GM12878 (cell line): ENCODE measurements around the gene ACTL6B. TPM values are rescaled to one million over a fixed set of nuclear protein-coding genes. Genes with fewer than 3 reads are reported as not detected.

Experiments used
- BCL3 ChIP-seq: IDR thresholded peaks from 2 replicates; pipeline ENCODE4 v1.6.1; 2011; ENCODE audit warnings: borderline replicate concordance, low read depth, mild to moderate bottlenecking, moderate library complexity, low read length; ENCODE audit not compliant: insufficient read depth, poor library complexity, severe bottlenecking
- BHLHE40 ChIP-seq, 2 experiments: fragments of 450-650 bp in 1 of 2; IDR thresholded peaks; 2 replicates each; pipeline ENCODE4 v1.6.1; 2011 to 2017; ENCODE audit warnings: low read depth in 2 of 2, borderline replicate concordance in 1 of 2, improper control_type of control experiment in 1 of 2, low read length in 1 of 2, mild to moderate bottlenecking in 1 of 2
- BRCA1 ChIP-seq: IDR thresholded peaks from 2 replicates; pipeline ENCODE4 v1.6.1; 2011; ENCODE audit warnings: low read depth, low read length, improper control_type of control experiment
- E2F4 ChIP-seq: IDR thresholded peaks from 2 replicates; pipeline ENCODE4 v1.6.1; 2012; ENCODE audit warnings: low read depth, low read length, improper control_type of control experiment
- ELK1 ChIP-seq: IDR thresholded peaks from 2 replicates; pipeline ENCODE4 v1.6.1; 2012; ENCODE audit warnings: low read depth, low read length, improper control_type of control experiment
- MLLT1 ChIP-seq: fragments of 450-650 bp; IDR thresholded peaks from 2 replicates; pipeline ENCODE4 v1.6.1; 2016; ENCODE audit warnings: mild to moderate bottlenecking
- MXI1 ChIP-seq: fragments of 150-350 bp; IDR thresholded peaks from 2 replicates; pipeline ENCODE4 v1.6.1; 2011; ENCODE audit warnings: low read depth, mild to moderate bottlenecking, inconsistent platforms, low read length, improper control_type of control experiment
- NBN ChIP-seq: fragments of 450-650 bp; IDR thresholded peaks from 2 replicates; pipeline ENCODE4 v1.6.1; 2016
- NFYB ChIP-seq: IDR thresholded peaks from 2 replicates; pipeline ENCODE4 v1.6.1; 2011; ENCODE audit warnings: low read depth, mild to moderate bottlenecking, low read length, improper control_type of control experiment, moderate library complexity; ENCODE audit not compliant: insufficient read depth
- NR2F1 ChIP-seq: fragments of 450-650 bp; conservative IDR thresholded peaks from 2 replicates; pipeline ENCODE4 v1.6.1; 2017; ENCODE audit warnings: mild to moderate bottlenecking
- PAX5 ChIP-seq: IDR thresholded peaks from 2 replicates; pipeline ENCODE4 v1.6.1; 2011; ENCODE audit warnings: low read depth, low read length, borderline replicate concordance
- RAD51 ChIP-seq: fragments of 450-650 bp; IDR thresholded peaks from 2 replicates; pipeline ENCODE4 v1.6.1; 2016; ENCODE audit warnings: moderate library complexity, mild to moderate bottlenecking, inconsistent platforms
- RELB ChIP-seq: fragments of 450-650 bp; IDR thresholded peaks from 2 replicates; pipeline ENCODE4 v1.6.1; 2017; ENCODE audit warnings: low read depth, mild to moderate bottlenecking, moderate library complexity
- SIX5 ChIP-seq: IDR thresholded peaks from 2 replicates; pipeline ENCODE4 v1.6.1; 2011; ENCODE audit warnings: mild to moderate bottlenecking, low read depth, low read length, moderate library complexity; ENCODE audit not compliant: severe bottlenecking
- SPI1 ChIP-seq: IDR thresholded peaks from 2 replicates; pipeline ENCODE4 v1.6.1; 2011; ENCODE audit warnings: low read depth, mild to moderate bottlenecking, low read length, moderate library complexity, borderline replicate concordance; ENCODE audit not compliant: insufficient read depth
- SRF ChIP-seq, 2 experiments: IDR thresholded peaks; 2 replicates each; pipeline ENCODE4 v1.6.1; 2011; ENCODE audit warnings: low read depth in 2 of 2, low read length in 2 of 2, mild to moderate bottlenecking in 1 of 2, moderate library complexity in 1 of 2
- YBX1 ChIP-seq: fragments of 450-650 bp; IDR thresholded peaks from 2 replicates; pipeline ENCODE4 v1.6.1; 2016; ENCODE audit warnings: antibody characterized with exemption
- ZBTB33 ChIP-seq: fragments of 450-650 bp; IDR thresholded peaks from 2 replicates; pipeline ENCODE4 v1.6.1; 2017; ENCODE audit warnings: mild to moderate bottlenecking
- ZNF207 ChIP-seq: fragments of 450-650 bp; IDR thresholded peaks from 2 replicates; pipeline ENCODE4 v1.6.1; 2014; ENCODE audit warnings: antibody characterized with exemption, mild to moderate bottlenecking, borderline replicate concordance
- ZZZ3 ChIP-seq: IDR thresholded peaks from 2 replicates; pipeline ENCODE4 v1.6.1; 2011; ENCODE audit warnings: low read depth; ENCODE audit not compliant: control insufficient read depth, insufficient read length
- polyA plus RNA-seq, 11 experiments: library from polyadenylated mRNA; depleted of rRNA in 4 of 11; unstranded in 6 of 11; stranded (reverse) in 5 of 11; fragments of >200 nt; fragmentation: Nextera tagmentation in 4 of 11; fragmentation: Illumina TruSeq in 1 of 11; extraction: Ambion mirVana in 4 of 11; extraction: Trizol in 1 of 11; gene quantifications; 1 replicate in 1 of 11; 2 replicates in 10 of 11; pipeline versions ENCODE4 v1.2.1 to v1.2.3, GENCODE V29; 2011 to 2016; ENCODE audit warnings: inconsistent platforms in 2 of 11, missing spikeins in 2 of 11, low read depth in 1 of 11
- total RNA-seq, 4 experiments: library from RNA; depleted of rRNA in 3 of 4; stranded (reverse); fragments of >200 nt in 3 of 4; fragmentation: Illumina TruSeq in 1 of 4; extraction: Trizol in 1 of 4; gene quantifications; 2 replicates each; pipeline versions ENCODE4 v1.2.1 to v1.2.3, GENCODE V29; 2013 to 2021

Gene ACTL6B
- total and polyA plus RNA-seq, 10 of the 15 experiments (the other 5 are each of a cell fraction or from before 2014, with no cell fraction given) = not detected

- no peak for TF ChIP-seq RELB
- no peak for TF ChIP-seq MXI1
- TF ChIP-seq BCL3 = no peak
- peak; percentile 30 for TF ChIP-seq SPI1
- no peak for TF ChIP-seq YBX1
- TF ChIP-seq SIX5 = no peak
- TF ChIP-seq NR2F1 = 0 out of 2 replicates have a peak, but pooled peaks have one; percentile 11
- no peak for TF ChIP-seq ZBTB33
- no peak for TF ChIP-seq BHLHE40 (IDR thresholded peaks at IDR 0.05; ENCODE audit: borderline replicate concordance in 1 of 2, low read depth in 2 of 2, low read length in 1 of 2)
- TF ChIP-seq ZNF207 = peak; percentile 61; the same call in 1 of the 2 replicates
- TF ChIP-seq NBN = no peak
- no peak for TF ChIP-seq E2F4
- TF ChIP-seq BRCA1 = no peak
- no peak for TF ChIP-seq NFYB
- TF ChIP-seq ZZZ3 = no peak
- TF ChIP-seq MLLT1 = no peak
- no peak for TF ChIP-seq PAX5
- no peak for TF ChIP-seq ELK1
- no peak for TF ChIP-seq SRF (IDR thresholded peaks at IDR 0.05; ENCODE audit: low read depth in 2 of 2, low read length in 2 of 2)
- no peak for TF ChIP-seq RAD51
Measured at GRCh38 chr7:100604028-100604975, 51.9 kb downstream of the ACTL6B start (continued).
